B cell (primary cell): ENCODE results near the gene EYS.

Experiments used
- EZH2 ChIP-seq: IDR thresholded peaks from 2 replicates; pipeline ENCODE4 v1.6.1; 2012; ENCODE audit warnings: borderline replicate concordance, low read depth, mild to moderate bottlenecking, moderate library complexity, low read length; ENCODE audit not compliant: insufficient read depth, poor library complexity, severe bottlenecking
- TF ChIP-seq, protein P1 (sequence below): fragments of 200-600 bp; IDR thresholded peaks from one replicate; pipeline ENCODE4 v1.8.0; 2022; ENCODE audit warnings: antibody characterized with exemption, mild to moderate bottlenecking

DNA sequence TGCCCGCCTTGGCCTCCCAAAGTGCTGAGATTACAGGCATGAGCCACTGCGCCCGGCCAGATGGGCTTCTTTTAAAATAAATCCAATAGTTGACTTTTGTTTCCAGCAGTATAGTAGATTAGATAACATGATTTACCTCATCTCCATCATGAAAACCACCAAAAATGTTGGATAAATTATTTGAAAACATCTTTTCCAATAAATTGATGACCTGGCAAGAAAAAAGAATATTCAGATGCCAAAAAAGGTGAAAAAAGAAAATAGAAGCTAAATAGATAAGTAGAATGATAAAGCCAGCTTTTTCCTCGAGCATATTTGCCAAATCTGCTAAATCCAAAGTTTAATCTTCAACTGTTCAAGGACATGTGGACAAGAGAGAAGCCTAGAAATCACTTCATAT lies 1962.2 kb downstream of the EYS start:
- TF ChIP-seq, protein P1, sequence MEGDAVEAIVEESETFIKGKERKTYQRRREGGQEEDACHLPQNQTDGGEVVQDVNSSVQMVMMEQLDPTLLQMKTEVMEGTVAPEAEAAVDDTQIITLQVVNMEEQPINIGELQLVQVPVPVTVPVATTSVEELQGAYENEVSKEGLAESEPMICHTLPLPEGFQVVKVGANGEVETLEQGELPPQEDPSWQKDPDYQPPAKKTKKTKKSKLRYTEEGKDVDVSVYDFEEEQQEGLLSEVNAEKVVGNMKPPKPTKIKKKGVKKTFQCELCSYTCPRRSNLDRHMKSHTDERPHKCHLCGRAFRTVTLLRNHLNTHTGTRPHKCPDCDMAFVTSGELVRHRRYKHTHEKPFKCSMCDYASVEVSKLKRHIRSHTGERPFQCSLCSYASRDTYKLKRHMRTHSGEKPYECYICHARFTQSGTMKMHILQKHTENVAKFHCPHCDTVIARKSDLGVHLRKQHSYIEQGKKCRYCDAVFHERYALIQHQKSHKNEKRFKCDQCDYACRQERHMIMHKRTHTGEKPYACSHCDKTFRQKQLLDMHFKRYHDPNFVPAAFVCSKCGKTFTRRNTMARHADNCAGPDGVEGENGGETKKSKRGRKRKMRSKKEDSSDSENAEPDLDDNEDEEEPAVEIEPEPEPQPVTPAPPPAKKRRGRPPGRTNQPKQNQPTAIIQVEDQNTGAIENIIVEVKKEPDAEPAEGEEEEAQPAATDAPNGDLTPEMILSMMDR: no peak
- TF ChIP-seq EZH2: no peak
